ENCODE data around the gene CCNT2. TPM values are rescaled to one million over a fixed set of nuclear protein-coding genes. Genes with fewer than 3 reads are reported as not detected.

CCNT2 gene
- total RNA-seq, 1 experiment from 2014 or later: 38.1 TPM

DNA sequence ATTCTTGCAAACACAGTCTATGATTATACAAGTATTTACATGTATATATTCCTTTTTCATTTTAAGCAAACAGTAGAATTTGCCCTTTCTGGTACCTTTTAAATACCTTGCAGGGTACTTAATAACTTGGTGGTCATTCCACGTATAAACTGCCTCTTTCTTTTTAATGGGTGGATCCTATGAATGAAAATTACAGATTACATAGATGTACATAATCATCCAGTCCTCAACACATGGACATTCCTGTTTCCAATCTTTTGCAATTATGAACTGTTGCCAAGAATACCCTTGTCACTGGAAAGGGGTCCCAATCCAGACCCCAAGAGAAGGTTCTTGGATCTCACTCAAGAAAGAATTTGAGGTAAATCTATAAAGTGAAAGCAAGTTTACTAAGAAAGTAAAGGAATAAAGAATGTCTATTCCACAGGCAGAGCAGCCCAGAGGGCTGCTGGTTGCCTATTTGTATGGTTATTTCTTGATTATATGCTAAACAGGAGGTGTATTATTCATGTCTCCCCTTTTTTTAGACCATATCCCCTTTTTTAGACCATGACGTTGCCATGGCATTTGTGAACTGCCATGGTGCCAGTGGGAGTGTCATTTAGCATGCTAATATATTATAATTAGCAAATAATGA is 7.7 kb upstream of the CCNT2 start (continued):
- TF ChIP-seq, protein P1, sequence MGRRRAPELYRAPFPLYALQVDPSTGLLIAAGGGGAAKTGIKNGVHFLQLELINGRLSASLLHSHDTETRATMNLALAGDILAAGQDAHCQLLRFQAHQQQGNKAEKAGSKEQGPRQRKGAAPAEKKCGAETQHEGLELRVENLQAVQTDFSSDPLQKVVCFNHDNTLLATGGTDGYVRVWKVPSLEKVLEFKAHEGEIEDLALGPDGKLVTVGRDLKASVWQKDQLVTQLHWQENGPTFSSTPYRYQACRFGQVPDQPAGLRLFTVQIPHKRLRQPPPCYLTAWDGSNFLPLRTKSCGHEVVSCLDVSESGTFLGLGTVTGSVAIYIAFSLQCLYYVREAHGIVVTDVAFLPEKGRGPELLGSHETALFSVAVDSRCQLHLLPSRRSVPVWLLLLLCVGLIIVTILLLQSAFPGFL (CRISPR knock-in tag; IDR thresholded peaks at IDR 0.05; ENCODE audit: borderline replicate concordance): no peak
- TF ChIP-seq FOXJ3 (CRISPR knock-in tag; IDR thresholded peaks at IDR 0.05; ENCODE audit: borderline replicate concordance) (no peak), SP1 (CRISPR knock-in tag; conservative IDR thresholded peaks at IDR 0.05) (no peak), TP53 (CRISPR knock-in tag; IDR thresholded peaks at IDR 0.05) (no peak)
- TF ChIP-seq, protein P2, sequence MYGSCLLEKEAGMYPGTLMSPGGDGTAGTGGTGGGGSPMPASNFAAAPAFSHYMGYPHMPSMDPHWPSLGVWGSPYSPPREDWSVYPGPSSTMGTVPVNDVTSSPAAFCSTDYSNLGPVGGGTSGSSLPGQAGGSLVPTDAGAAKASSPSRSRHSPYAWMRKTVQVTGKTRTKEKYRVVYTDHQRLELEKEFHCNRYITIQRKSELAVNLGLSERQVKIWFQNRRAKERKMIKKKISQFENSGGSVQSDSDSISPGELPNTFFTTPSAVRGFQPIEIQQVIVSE (CRISPR knock-in tag; IDR thresholded peaks at IDR 0.05; ENCODE audit: borderline replicate concordance): no peak

DNA sequence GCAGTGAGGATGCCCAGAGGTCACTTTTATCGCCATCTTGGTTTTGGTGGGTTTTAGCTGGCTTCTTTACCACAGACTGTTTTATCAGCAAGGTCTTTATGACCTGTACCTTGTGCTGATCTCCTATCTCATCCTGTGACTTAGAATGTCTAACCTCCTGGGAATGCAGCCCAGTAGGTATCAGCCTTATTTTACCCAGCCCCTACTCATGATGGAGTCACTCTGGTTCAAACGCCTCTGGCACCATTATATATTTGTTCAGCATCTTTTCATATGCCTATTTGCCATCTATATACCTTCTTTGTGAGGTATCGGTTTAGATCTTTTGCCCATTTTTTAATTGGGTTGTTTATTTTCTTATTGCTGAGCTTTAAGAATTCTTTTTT is 7.2 kb upstream of the CCNT2 start:
- no peak overlapping the region for H3K4me3 Mint-ChIP-seq
- no peaks in the 10 kb centered on the region for H3K27me3 Mint-ChIP-seq (ENCODE audit: low read depth)
- peaks cover 31% of the 10 kb centered on the region for H3K9me3 Mint-ChIP-seq
- H3K4me1 Mint-ChIP-seq: no peaks in the 10 kb centered on the region
- ChIA-PET CTCF (no interaction called here), POLR2A (no interaction called here)
- no peak overlapping the region for H3K27ac Mint-ChIP-seq
- peaks cover 7% of the 10 kb centered on the region for H3K36me3 Mint-ChIP-seq
- TF ChIP-seq OVOL2 (CRISPR knock-in tag; IDR thresholded peaks at IDR 0.05; ENCODE audit: borderline replicate concordance) (no peak), NFATC4 (CRISPR knock-in tag; IDR thresholded peaks at IDR 0.05) (no peak), NR1H2 (CRISPR knock-in tag; IDR thresholded peaks at IDR 0.05) (no peak), NR3C1 (CRISPR knock-in tag; conservative IDR thresholded peaks at IDR 0.05; ENCODE audit: low read depth) (no peak)
- ATAC-seq: no peak
- no peak for DNase-seq (ENCODE audit: low spot score)

DNA sequence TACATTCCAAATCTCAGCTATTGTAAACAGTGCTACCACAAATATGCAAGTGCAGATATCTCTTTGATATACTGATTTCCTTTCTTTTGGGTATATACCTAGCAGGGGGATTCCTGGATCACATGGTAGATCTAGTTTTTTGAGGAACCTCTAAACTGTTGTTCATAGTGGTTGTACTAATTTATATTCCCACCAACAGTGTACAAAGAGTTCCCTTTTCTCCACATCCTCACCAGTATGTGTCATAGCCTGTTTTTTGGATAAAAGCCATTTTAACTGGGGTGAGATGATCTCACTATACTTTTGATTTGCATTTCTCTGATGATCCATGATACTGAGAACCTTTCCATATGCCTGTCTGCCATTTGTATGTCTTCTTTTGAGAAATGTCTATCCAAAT is 6.3 kb upstream of the CCNT2 start:
- CTCF ChIA-PET: no interaction called here
- DNase-seq (ENCODE audit: low spot score): no peak
- Mint-ChIP-seq H3K9me3 (peaks cover 30% of the 10 kb centered on the region), H3K4me1 (peaks cover 6% of the 10 kb centered on the region), H3K27me3 (ENCODE audit: low read depth) (no peaks in the 10 kb centered on the region), H3K27ac (no peak overlapping the region), H3K4me3 (no peak overlapping the region), H3K36me3 (peaks cover 7% of the 10 kb centered on the region)
- POLR2A ChIA-PET: no interaction called here
- TF ChIP-seq ESRRA (CRISPR knock-in tag; IDR thresholded peaks at IDR 0.05; ENCODE audit: borderline replicate concordance) (no peak), HMGA2 (CRISPR knock-in tag; IDR thresholded peaks at IDR 0.05) (no peak)
- TF ChIP-seq, protein P3, sequence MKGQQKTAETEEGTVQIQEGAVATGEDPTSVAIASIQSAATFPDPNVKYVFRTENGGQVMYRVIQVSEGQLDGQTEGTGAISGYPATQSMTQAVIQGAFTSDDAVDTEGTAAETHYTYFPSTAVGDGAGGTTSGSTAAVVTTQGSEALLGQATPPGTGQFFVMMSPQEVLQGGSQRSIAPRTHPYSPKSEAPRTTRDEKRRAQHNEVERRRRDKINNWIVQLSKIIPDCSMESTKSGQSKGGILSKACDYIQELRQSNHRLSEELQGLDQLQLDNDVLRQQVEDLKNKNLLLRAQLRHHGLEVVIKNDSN (CRISPR knock-in tag; IDR thresholded peaks at IDR 0.05): no peak
- ATAC-seq: no peak

DNA sequence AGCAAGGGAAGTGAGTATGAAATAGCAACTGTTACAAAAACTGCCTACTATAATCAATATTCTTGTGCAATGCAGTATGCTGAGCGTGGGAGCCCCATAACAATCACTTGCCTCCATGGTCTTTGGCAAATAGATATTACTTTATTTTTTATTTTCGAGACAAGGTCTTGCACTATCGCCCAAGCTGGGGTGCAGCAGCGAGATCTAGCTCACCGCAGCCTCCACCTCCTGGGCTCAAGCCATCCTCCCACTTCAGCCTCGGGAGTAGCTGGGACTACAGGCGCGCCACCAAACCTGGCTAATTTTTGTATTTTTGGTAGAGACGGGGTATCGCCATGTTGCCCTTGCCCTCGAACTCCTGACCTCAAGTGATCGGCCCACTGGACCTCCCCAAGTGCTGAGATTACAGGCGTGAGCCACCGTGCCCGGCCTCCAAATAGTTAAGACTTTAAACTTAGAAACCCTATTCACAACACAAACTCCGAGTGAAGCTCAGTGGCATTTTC is 1.2 kb upstream of the CCNT2 start:
- peaks cover 16% of the 10 kb centered on the region for H3K36me3 Mint-ChIP-seq
- no peaks in the 10 kb centered on the region for H3K27me3 Mint-ChIP-seq (ENCODE audit: low read depth)
- peaks cover 24% of the 10 kb centered on the region for H3K4me1 Mint-ChIP-seq
- H3K27ac Mint-ChIP-seq: peak overlapping the region; percentile 100
- TF ChIP-seq IRF2 (CRISPR knock-in tag; IDR thresholded peaks at IDR 0.05; ENCODE audit: borderline replicate concordance, low read depth): no peak
- TF ChIP-seq GABPB1 (CRISPR knock-in tag; IDR thresholded peaks at IDR 0.05): no peak
- TF ChIP-seq, protein P4, sequence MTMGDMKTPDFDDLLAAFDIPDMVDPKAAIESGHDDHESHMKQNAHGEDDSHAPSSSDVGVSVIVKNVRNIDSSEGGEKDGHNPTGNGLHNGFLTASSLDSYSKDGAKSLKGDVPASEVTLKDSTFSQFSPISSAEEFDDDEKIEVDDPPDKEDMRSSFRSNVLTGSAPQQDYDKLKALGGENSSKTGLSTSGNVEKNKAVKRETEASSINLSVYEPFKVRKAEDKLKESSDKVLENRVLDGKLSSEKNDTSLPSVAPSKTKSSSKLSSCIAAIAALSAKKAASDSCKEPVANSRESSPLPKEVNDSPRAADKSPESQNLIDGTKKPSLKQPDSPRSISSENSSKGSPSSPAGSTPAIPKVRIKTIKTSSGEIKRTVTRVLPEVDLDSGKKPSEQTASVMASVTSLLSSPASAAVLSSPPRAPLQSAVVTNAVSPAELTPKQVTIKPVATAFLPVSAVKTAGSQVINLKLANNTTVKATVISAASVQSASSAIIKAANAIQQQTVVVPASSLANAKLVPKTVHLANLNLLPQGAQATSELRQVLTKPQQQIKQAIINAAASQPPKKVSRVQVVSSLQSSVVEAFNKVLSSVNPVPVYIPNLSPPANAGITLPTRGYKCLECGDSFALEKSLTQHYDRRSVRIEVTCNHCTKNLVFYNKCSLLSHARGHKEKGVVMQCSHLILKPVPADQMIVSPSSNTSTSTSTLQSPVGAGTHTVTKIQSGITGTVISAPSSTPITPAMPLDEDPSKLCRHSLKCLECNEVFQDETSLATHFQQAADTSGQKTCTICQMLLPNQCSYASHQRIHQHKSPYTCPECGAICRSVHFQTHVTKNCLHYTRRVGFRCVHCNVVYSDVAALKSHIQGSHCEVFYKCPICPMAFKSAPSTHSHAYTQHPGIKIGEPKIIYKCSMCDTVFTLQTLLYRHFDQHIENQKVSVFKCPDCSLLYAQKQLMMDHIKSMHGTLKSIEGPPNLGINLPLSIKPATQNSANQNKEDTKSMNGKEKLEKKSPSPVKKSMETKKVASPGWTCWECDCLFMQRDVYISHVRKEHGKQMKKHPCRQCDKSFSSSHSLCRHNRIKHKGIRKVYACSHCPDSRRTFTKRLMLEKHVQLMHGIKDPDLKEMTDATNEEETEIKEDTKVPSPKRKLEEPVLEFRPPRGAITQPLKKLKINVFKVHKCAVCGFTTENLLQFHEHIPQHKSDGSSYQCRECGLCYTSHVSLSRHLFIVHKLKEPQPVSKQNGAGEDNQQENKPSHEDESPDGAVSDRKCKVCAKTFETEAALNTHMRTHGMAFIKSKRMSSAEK (CRISPR knock-in tag; IDR thresholded peaks at IDR 0.05; ENCODE audit: borderline replicate concordance): no peak
- no peak for TF ChIP-seq SMAD3 (CRISPR knock-in tag; IDR thresholded peaks at IDR 0.05; ENCODE audit: borderline replicate concordance)
- TF ChIP-seq ESRRA (CRISPR knock-in tag; IDR thresholded peaks at IDR 0.05; ENCODE audit: borderline replicate concordance): no peak
- TF ChIP-seq, protein P5, sequence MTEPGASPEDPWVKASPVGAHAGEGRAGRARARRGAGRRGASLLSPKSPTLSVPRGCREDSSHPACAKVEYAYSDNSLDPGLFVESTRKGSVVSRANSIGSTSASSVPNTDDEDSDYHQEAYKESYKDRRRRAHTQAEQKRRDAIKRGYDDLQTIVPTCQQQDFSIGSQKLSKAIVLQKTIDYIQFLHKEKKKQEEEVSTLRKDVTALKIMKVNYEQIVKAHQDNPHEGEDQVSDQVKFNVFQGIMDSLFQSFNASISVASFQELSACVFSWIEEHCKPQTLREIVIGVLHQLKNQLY (CRISPR knock-in tag; IDR thresholded peaks at IDR 0.05): no peak
- TF ChIP-seq NFATC4 (CRISPR knock-in tag; IDR thresholded peaks at IDR 0.05): no peak
- TF ChIP-seq, protein P6, sequence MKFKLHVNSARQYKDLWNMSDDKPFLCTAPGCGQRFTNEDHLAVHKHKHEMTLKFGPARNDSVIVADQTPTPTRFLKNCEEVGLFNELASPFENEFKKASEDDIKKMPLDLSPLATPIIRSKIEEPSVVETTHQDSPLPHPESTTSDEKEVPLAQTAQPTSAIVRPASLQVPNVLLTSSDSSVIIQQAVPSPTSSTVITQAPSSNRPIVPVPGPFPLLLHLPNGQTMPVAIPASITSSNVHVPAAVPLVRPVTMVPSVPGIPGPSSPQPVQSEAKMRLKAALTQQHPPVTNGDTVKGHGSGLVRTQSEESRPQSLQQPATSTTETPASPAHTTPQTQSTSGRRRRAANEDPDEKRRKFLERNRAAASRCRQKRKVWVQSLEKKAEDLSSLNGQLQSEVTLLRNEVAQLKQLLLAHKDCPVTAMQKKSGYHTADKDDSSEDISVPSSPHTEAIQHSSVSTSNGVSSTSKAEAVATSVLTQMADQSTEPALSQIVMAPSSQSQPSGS (CRISPR knock-in tag; IDR thresholded peaks at IDR 0.05; ENCODE audit: borderline replicate concordance, low read depth): no peak
- POLR2A ChIA-PET: no interaction called here
- H3K4me3 Mint-ChIP-seq: peak overlapping the region; percentile 99
- no peak for DNase-seq (ENCODE audit: low spot score)
- CTCF ChIA-PET: interaction anchor here (0.9 to 1.7 kb wide), 2 partner anchors 19 to 467 kb away, joined by 3 to 9 read pairs; no protein-coding TSS in a partner anchor
- H3K9me3 Mint-ChIP-seq: peaks cover 18% of the 10 kb centered on the region
- ATAC-seq: no peak
